Measurements from ENCODE around the gene PLA2G4D.

PLA2G4D gene

DNA sequence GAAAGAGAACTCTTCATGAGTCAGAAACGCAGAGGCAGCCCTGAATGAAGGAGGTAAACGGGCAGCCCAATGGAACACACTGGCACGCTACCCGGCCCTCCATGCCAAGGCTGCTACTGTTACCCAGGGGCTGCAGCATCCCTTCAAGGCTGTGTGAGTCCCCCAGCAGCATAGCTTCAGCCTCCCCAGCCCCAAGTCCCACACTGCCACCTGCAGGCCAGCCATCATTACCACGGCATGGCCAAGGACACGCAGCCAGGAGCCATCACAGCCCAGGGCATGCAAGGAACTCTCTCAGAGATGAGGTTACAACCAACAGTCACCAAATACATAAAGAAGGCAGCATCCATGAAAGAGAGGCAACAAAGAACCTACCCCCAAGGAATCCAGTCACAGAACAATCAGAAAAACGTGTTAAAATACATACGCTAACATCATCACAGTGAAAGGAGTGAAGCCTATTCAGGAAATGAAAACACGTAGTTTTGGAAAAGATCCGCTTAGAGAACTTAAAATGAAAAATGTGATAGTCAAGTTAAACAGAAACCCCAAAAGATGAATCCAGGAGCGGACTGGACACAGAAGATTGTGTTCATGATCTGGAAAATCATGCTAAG is 39.6 kb upstream of the PLA2G4D start:
- H3K4me1 Mint-ChIP-seq (ENCODE audit: low read depth), result peaks cover 1% of the 10 kb centered on the region

DNA sequence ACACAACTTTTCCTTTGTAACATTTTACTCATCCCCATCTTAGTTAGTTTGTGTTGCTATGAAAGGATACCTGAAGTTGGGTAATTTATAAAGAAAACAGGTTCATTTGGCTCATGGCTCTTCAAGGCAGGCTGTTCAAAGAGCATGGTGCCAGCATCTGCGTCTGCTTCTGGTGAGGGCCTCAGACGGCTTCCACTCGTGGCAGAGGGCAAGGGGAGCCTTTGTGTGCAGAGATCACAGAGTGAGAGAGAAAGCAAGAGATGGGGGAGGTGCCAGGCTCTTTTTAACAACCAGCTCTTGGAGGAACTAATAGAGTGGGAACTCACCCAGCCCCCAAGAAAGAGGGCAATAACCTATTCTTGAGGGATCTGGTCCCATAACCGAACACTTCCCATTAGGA is 39.0 kb upstream of the PLA2G4D start:
- H3K27ac Mint-ChIP-seq, result no peak overlapping the region
- H3K4me3 Mint-ChIP-seq, result no peak overlapping the region
- H3K4me1 Mint-ChIP-seq (ENCODE audit: low read depth), result no peaks in the 10 kb centered on the region
- H3K36me3 Mint-ChIP-seq (ENCODE audit: low read depth), result no peaks in the 10 kb centered on the region
- intact Hi-C loops (cut with micrococcal nuclease), result no loop called here
- H3K27me3 Mint-ChIP-seq, result no peaks in the 10 kb centered on the region
- no peaks in the 10 kb centered on the region for H3K9me3 Mint-ChIP-seq

More for the DNA sequence above, 39.6 kb upstream of the PLA2G4D start:
- H3K27me3 Mint-ChIP-seq, result no peaks in the 10 kb centered on the region
- no peaks in the 10 kb centered on the region for H3K9me3 Mint-ChIP-seq
- intact Hi-C loops (cut with micrococcal nuclease), result loop anchor here (1.0 kb wide), 1 partner anchor 68 kb away; no protein-coding TSS in a partner anchor
- H3K36me3 Mint-ChIP-seq (ENCODE audit: low read depth), result no peaks in the 10 kb centered on the region
- H3K27ac Mint-ChIP-seq, result no peak overlapping the region
- H3K4me3 Mint-ChIP-seq, result no peak overlapping the region

DNA sequence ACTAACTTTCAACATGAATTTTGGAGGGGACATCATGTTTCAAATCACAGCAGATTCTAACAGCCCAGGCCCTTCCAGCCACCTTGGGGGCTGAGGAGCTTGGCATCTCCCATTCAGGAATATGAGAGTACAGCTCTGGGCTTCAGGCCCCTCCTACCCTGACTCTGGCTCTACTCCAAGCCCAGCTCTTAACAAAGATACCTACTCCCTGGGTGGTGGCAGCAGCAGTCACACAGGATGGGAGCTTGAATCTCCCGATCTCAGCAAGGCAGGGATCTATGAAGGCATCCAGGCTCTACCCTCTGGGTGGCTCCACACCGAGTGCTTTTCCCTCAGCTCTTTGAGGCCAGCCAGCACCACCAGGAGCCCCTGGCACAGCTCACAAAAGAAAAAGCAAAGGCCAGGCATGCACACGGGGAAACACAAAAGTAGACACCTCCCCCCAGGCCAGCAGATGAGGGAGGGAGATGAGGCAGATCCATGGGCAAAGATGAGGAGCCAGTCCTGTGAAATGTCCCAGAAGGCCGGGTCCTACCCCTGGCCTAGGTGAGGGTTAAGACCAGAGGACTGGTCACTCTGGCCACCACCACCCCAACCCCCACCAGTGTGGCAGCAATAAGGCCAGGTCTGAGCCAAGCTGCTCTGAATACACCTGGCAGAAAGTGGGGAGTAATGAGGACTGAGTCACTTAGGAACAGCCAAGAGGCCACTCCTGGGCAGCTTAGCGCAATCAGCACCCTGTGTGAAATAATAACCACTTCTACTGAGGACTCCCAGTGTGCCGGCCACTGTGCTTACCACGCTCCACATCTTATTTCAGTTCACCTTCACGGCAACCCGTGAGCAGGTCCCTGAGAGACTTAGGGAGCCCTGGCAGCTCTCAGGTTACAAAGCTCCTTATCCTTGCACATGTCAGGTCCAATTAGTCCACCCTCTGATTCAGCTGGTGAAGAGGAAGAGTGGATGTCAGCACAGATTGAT is 37.8 kb upstream of the PLA2G4D start:
- Mint-ChIP-seq H3K27ac (no peak overlapping the region), H3K36me3 (ENCODE audit: low read depth) (no peaks in the 10 kb centered on the region), H3K27me3 (no peaks in the 10 kb centered on the region), H3K4me1 (ENCODE audit: low read depth) (no peaks in the 10 kb centered on the region), H3K4me3 (no peak overlapping the region), H3K9me3 (no peaks in the 10 kb centered on the region)
- intact Hi-C loops (cut with micrococcal nuclease), result no loop called here

DNA sequence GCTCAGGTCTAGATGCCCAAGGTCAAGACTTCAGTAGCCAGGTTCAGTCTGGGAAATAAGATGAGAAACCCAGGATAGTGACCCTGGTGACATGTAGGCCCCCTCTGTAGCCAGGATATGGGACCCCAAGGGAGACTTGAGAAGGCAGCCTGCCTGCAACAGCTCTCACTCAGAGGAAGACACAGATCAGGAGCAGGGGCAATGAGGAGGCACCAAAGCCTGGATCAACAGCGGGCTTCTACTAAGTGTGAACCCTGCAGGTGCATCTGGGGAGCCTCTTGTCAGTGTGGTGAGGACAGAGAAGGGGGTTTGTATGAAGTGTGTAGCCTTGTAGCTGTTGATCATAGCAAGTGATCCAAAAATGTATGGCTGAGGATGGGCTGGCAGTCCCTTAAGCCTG is 36.6 kb upstream of the PLA2G4D start:
- intact Hi-C loops (cut with micrococcal nuclease), result no loop called here
- Mint-ChIP-seq H3K4me1 (ENCODE audit: low read depth) (no peaks in the 10 kb centered on the region), H3K9me3 (no peaks in the 10 kb centered on the region), H3K27me3 (no peaks in the 10 kb centered on the region), H3K4me3 (no peak overlapping the region), H3K27ac (no peak overlapping the region), H3K36me3 (ENCODE audit: low read depth) (no peaks in the 10 kb centered on the region)

DNA sequence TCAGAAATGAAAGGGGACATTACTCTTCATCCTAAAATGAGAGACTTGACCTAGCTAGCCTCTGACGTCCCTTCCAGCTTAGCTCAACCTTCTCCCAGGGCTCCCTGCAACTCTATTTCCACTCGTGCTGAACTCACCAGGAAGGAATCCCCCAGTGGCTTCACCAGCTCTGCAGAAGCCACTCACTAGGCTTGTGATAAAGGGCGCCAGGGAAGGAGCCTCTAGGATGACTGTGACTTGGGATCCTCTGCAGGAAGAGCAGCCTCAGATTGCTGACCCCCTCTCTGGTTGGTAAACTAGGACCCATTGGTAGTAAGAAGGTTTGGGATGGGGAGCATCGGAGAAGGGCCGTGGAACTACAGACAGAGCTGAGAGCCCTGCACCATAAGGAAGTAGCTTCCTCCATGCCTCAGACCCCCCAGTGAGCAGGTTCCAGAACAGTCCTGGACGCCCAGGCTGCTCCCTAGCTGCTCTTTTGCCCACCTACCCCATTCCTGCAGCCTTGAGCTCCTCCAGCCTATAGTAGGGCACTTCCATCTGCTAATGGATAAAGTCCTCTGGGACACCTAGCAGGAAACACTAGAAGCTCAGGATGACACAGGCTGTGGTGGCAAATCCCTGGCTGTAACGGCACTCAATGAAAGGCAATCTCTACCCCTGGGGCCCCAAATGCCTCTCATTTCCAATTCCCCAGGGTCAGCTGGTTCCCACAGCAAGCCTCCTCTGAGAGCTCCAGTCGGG is 36.1 kb upstream of the PLA2G4D start:
- no peak overlapping the region for H3K27ac Mint-ChIP-seq
- no peaks in the 10 kb centered on the region for H3K36me3 Mint-ChIP-seq (ENCODE audit: low read depth)
- H3K4me3 Mint-ChIP-seq, result no peak overlapping the region
- no peaks in the 10 kb centered on the region for H3K27me3 Mint-ChIP-seq
- no peaks in the 10 kb centered on the region for H3K4me1 Mint-ChIP-seq (ENCODE audit: low read depth)
- H3K9me3 Mint-ChIP-seq, result no peaks in the 10 kb centered on the region
- intact Hi-C loops (cut with micrococcal nuclease), result no loop called here

DNA sequence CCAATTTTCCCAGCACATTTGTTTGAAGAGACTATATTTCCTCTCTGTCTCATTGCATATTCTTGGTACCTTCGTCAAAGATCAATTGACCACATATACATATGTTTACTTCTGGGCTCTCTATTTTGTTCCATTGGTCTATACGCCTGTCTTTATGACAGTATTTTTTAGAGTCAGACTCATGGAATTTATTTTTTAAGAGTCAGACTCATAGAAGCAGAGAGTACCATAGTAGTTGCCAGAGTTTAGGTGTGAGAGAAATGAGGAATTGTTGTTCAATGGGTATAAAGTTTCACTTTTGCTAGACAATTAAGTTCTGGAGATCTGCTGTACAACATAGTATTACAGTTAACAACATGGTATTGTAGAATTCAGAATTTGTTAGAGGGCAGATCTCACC is 35.0 kb upstream of the PLA2G4D start:
- no peak overlapping the region for H3K27ac Mint-ChIP-seq
- H3K9me3 Mint-ChIP-seq, result no peaks in the 10 kb centered on the region
- H3K27me3 Mint-ChIP-seq, result no peaks in the 10 kb centered on the region
- intact Hi-C loops (cut with micrococcal nuclease), result no loop called here
- no peak overlapping the region for H3K4me3 Mint-ChIP-seq
- H3K4me1 Mint-ChIP-seq (ENCODE audit: low read depth), result no peaks in the 10 kb centered on the region
- H3K36me3 Mint-ChIP-seq (ENCODE audit: low read depth), result no peaks in the 10 kb centered on the region

DNA sequence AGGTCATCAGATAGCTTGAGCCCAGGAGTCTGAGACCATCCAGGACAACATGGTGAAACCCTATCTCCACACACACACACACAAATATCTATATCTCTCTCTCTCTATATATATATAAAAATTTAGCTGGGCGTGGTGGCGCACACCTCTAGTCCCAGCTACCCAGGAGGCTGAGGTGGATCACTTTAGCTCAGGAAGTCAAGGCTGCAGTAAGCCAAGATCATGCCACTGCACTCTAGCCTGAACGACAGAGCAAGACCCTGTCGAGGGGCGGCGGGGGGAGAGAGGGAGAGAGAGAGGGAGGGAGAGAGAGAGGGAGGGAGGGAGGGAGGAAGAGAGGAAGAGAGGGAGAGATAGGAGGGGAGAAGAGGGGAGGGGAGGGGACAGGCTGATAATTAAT is 34.1 kb upstream of the PLA2G4D start:
- Mint-ChIP-seq H3K27me3 (no peaks in the 10 kb centered on the region), H3K4me1 (ENCODE audit: low read depth) (no peaks in the 10 kb centered on the region), H3K36me3 (ENCODE audit: low read depth) (no peaks in the 10 kb centered on the region), H3K4me3 (no peak overlapping the region), H3K9me3 (no peaks in the 10 kb centered on the region), H3K27ac (no peak overlapping the region)
- intact Hi-C loops (cut with micrococcal nuclease), result no loop called here

DNA sequence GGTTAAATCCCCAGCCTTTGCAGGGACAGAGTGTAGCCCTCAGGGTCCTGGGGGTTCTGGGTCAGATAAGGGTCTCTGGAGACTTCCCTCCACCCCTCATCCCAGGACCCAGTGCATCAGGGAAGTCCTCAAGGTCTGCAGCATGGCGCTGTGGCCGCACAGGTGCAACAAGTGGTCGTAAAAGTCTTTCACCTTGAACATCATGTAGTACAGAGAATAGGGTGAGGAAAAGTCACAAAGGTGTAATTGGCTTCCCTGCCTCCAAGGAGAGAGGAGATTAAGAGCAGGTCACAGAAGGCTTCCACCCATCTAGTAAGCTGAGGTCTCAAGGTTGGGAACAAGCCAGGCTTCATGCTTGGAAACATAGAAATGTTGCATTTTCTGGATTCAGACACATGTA is 29.2 kb upstream of the PLA2G4D start:
- H3K9me3 Mint-ChIP-seq, result no peaks in the 10 kb centered on the region
- H3K4me1 Mint-ChIP-seq (ENCODE audit: low read depth), result peaks cover 43% of the 10 kb centered on the region
- no peaks in the 10 kb centered on the region for H3K36me3 Mint-ChIP-seq (ENCODE audit: low read depth)
- H3K27me3 Mint-ChIP-seq, result no peaks in the 10 kb centered on the region
- intact Hi-C loops (cut with micrococcal nuclease), result no loop called here
- no peak overlapping the region for H3K4me3 Mint-ChIP-seq
- no peak overlapping the region for H3K27ac Mint-ChIP-seq

DNA sequence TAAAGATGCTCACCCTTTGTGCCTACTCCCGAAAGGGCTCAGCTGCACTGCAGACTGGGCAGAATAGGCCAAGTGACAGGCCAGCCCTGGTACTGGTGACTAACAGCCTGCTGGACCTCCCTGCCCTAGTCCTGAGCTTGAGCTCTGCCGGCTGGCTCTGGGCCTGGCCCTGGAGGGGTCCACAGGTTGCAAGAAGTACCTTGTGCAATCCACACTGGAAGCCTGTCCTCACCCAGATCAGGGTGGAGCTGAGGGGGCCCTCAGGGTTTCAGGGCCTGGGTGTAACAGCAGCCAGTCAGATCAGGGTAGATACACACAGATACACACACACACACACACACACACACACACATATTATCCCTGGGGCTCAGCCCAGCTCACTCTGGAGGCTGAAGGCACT is 27.3 kb upstream of the PLA2G4D start:
- Mint-ChIP-seq H3K4me1 (ENCODE audit: low read depth) (peaks cover 46% of the 10 kb centered on the region), H3K4me3 (no peak overlapping the region), H3K36me3 (ENCODE audit: low read depth) (no peaks in the 10 kb centered on the region), H3K27me3 (no peaks in the 10 kb centered on the region), H3K9me3 (peaks cover 1% of the 10 kb centered on the region), H3K27ac (no peak overlapping the region)
- intact Hi-C loops (cut with micrococcal nuclease), result no loop called here

DNA sequence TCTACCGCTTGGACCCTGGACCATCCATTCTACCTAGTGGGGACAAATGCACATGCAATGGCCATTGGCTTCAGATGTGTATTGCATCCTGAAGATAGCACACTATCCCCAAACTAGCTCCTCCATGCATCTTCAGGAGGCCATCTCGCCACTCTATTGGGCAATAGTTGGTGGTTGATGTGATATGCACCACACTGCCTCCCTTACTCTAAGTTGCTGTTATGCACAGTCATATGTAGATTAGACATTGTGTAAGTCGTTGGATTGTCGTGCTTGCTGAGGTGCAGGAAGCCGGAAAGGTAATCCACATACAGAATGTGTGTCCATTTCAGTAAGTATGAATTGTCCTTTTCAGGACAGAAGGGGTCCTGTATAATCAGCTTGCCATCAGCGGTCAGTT is 26.7 kb upstream of the PLA2G4D start:
- intact Hi-C loops (cut with micrococcal nuclease), result no loop called here
- H3K4me1 Mint-ChIP-seq (ENCODE audit: low read depth), result peaks cover 46% of the 10 kb centered on the region
- no peak overlapping the region for H3K4me3 Mint-ChIP-seq
- H3K9me3 Mint-ChIP-seq, result peaks cover 8% of the 10 kb centered on the region
- H3K36me3 Mint-ChIP-seq (ENCODE audit: low read depth), result no peaks in the 10 kb centered on the region
- no peaks in the 10 kb centered on the region for H3K27me3 Mint-ChIP-seq
- H3K27ac Mint-ChIP-seq, result no peak overlapping the region

DNA sequence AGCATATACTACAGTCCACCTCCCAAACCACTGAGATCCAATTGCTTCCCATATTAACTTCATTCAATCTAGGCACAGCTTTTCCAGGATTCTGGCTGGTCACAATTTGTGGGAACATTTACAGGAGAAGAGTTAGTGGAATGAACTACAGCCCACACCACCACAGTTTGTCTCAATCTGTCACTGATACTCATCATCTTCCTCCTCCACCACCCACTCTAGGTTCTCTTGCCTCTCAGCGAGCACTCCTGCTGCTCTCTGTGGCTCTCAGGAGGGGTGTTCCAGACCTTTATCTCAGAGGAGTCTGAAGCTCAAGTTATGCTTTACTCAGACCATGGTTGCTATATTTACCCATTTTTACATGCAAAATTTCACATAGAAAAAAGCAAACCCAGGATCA is 25.9 kb upstream of the PLA2G4D start:
- H3K36me3 Mint-ChIP-seq (ENCODE audit: low read depth), result no peaks in the 10 kb centered on the region
- intact Hi-C loops (cut with micrococcal nuclease), result no loop called here
- peaks cover 46% of the 10 kb centered on the region for H3K4me1 Mint-ChIP-seq (ENCODE audit: low read depth)
- no peak overlapping the region for H3K4me3 Mint-ChIP-seq
- no peaks in the 10 kb centered on the region for H3K27me3 Mint-ChIP-seq
- no peak overlapping the region for H3K27ac Mint-ChIP-seq
- peaks cover 8% of the 10 kb centered on the region for H3K9me3 Mint-ChIP-seq

DNA sequence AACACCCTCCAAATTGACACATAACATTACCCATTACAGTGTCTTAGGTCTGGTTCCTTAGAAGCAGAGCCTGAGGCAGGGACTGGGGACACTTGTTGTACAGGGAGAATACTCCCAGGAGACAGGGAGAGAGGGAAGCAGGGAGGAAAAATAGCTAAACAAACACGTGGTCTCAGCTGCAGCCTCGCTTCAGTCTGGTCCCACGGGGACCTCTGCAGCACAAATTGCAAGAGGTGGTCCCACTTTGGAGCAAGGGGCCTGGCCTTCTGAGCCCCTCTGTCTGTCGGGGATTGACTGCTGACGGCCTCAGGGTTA is 25.0 kb upstream of the PLA2G4D start:
- intact Hi-C loops (cut with micrococcal nuclease), result no loop called here
- Mint-ChIP-seq H3K9me3 (peaks cover 8% of the 10 kb centered on the region), H3K27me3 (no peaks in the 10 kb centered on the region), H3K4me3 (no peak overlapping the region), H3K36me3 (ENCODE audit: low read depth) (no peaks in the 10 kb centered on the region), H3K27ac (no peak overlapping the region), H3K4me1 (ENCODE audit: low read depth) (peaks cover 46% of the 10 kb centered on the region)

DNA sequence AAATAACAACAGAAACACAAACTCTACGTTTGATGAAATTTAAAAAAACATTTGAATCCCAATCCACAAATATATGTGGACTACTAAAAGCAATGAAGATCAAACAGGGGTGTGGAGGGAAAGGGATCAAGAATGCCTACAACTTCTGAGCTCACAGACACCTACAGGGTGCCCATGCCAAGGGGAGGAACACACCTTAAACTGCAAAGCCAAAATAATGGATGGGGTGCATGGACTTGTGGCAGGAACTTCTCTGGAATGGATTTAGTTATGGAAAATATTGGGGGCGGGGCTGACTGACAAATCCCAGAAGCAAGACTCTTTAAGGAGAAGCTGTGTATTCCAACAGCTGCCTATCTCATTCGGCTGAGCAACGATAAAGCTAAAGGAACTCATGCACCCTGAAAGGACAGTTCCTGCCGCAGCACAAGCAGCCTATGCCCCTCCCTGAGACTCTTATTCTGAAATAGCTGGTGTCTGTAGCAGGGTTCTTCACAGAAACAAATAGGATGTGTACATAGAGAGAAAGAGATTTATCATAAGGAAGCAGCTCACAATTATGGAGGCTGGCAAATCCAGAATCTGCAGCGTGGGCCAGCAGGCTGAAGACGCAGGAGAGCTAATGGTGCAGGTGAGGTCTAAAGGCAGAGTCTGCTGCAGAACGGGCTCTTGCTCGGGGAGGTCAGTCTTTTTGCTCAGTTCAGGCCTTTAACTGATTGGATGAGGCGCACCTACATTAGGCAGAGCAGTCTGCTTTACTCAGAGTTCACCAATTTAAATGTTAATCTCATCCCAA is 24.5 kb upstream of the PLA2G4D start:
- Mint-ChIP-seq H3K27ac (no peak overlapping the region), H3K4me1 (ENCODE audit: low read depth) (peaks cover 46% of the 10 kb centered on the region), H3K4me3 (peak overlapping the region; percentile 37)

More for the DNA sequence above, 24.5 kb upstream of the PLA2G4D start:
- intact Hi-C loops (cut with micrococcal nuclease), result no loop called here
- Mint-ChIP-seq H3K36me3 (ENCODE audit: low read depth) (no peaks in the 10 kb centered on the region), H3K9me3 (peaks cover 8% of the 10 kb centered on the region), H3K27me3 (no peaks in the 10 kb centered on the region)
